IPS DF 6.9 (cell line): Measurements from ENCODE around the gene VPS26B.

Source experiments
- DNase-seq: peaks from one replicate; pipeline ENCODE4 v3.0.0-alpha.2; 2013; ENCODE audit warnings: low read depth, low spot score
- H3K27ac ChIP-seq: one replicate; pipeline ENCODE4 v1.5.1; 2013; ENCODE audit warnings: low read length, control low read depth
- H3K27me3 ChIP-seq: 2 replicates; pipeline ENCODE4 v1.6.1; 2013; ENCODE audit warnings: mild to moderate bottlenecking, low read length; ENCODE audit not compliant: control insufficient read depth, insufficient read depth
- H3K36me3 ChIP-seq: 2 replicates; pipeline ENCODE4 v1.6.1; 2013; ENCODE audit warnings: low read length; ENCODE audit not compliant: control insufficient read depth, insufficient read depth
- H3K4me1 ChIP-seq: 2 replicates; pipeline ENCODE4 v1.6.1; 2013; ENCODE audit warnings: low read length; ENCODE audit not compliant: control insufficient read depth, insufficient read depth
- H3K4me3 ChIP-seq: 2 replicates; pipeline ENCODE4 v1.5.1; 2013; ENCODE audit warnings: mild to moderate bottlenecking, low read length
- H3K9me3 ChIP-seq: 2 replicates; pipeline ENCODE4 v1.6.1; 2013; ENCODE audit warnings: low read length, inconsistent platforms; ENCODE audit not compliant: control insufficient read depth, insufficient read depth
- WGBS: extraction: QIAGEN DNeasy Blood & Tissue Kit; methylation state at CpG from one replicate; pipeline ENCODE4 v1.1.7; 2013; ENCODE audit warnings: mixed read lengths, missing lambda C conversion rate; ENCODE audit not compliant: insufficient read length, insufficient coverage; 5-methylcytosine and 5-hydroxymethylcytosine counted together

The VPS26B gene

GRCh38 chr11:134231958-134232659, 7.6 kb downstream of the VPS26B start:
- no peaks in the 10 kb centered on the region for H3K4me1 ChIP-seq
- H3K27me3 ChIP-seq: no peaks in the 10 kb centered on the region
- no CpG with 5 or more reads among the region's 10 CpGs for WGBS
- H3K4me3 ChIP-seq: no peak overlapping the region
- H3K27ac ChIP-seq: no peak overlapping the region
- no peaks in the 10 kb centered on the region for H3K36me3 ChIP-seq
- no peak for DNase-seq
- H3K9me3 ChIP-seq: no peaks in the 10 kb centered on the region

GRCh38 chr11:134233729-134234179, 9.3 kb downstream of the VPS26B start:
- Histone ChIP-seq H3K4me1 (no peaks in the 10 kb centered on the region), H3K36me3 (no peaks in the 10 kb centered on the region), H3K27ac (no peak overlapping the region), H3K4me3 (no peak overlapping the region), H3K9me3 (no peaks in the 10 kb centered on the region), H3K27me3 (no peaks in the 10 kb centered on the region)
- no CpG with 5 or more reads among the region's 4 CpGs for WGBS
- DNase-seq: no peak

GRCh38 chr11:134235399-134235798, 10.9 kb downstream of the VPS26B start:
- Histone ChIP-seq H3K4me1 (no peaks in the 10 kb centered on the region), H3K9me3 (no peaks in the 10 kb centered on the region), H3K27me3 (no peaks in the 10 kb centered on the region), H3K4me3 (no peak overlapping the region), H3K36me3 (no peaks in the 10 kb centered on the region), H3K27ac (no peak overlapping the region)
- DNase-seq: no peak
- WGBS: no CpG with 5 or more reads among the region's 3 CpGs

GRCh38 chr11:134236834-134237556, 12.5 kb downstream of the VPS26B start:
- Histone ChIP-seq H3K4me1 (no peaks in the 10 kb centered on the region), H3K9me3 (no peaks in the 10 kb centered on the region), H3K27ac (no peak overlapping the region), H3K4me3 (no peak overlapping the region), H3K27me3 (no peaks in the 10 kb centered on the region), H3K36me3 (0 out of 2 replicates have a peak, but pooled peaks cover 2% of the 10 kb centered on the region)
- 100% methylated on average over 1 of the region's 7 CpGs for WGBS
- DNase-seq: no peak

- no peaks in the 10 kb centered on the region for H3K27me3 ChIP-seq
- no peak overlapping the region for H3K4me3 ChIP-seq
- no peak for DNase-seq
- H3K27ac ChIP-seq: no peak overlapping the region
- 0 out of 2 replicates have a peak, but pooled peaks cover 2% of the 10 kb centered on the region for H3K36me3 ChIP-seq
- no peaks in the 10 kb centered on the region for H3K9me3 ChIP-seq
- H3K4me1 ChIP-seq: no peaks in the 10 kb centered on the region
- WGBS: no CpG with 5 or more reads among the region's 11 CpGs
Measured at GRCh38 chr11:134237557-134237922, 13.1 kb downstream of the VPS26B start.

- 0 out of 2 replicates have a peak, but pooled peaks cover 2% of the 10 kb centered on the region for H3K36me3 ChIP-seq
- no peak for DNase-seq
Measured at GRCh38 chr11:134238956-134239355, 14.5 kb downstream of the VPS26B start.

GRCh38 chr11:134240592-134240991, 16.1 kb downstream of the VPS26B start:
- H3K9me3 ChIP-seq: no peaks in the 10 kb centered on the region
- DNase-seq: no peak
- no peaks in the 10 kb centered on the region for H3K4me1 ChIP-seq
- H3K36me3 ChIP-seq: 0 out of 2 replicates have a peak, but pooled peaks cover 5% of the 10 kb centered on the region
- H3K4me3 ChIP-seq: no peak overlapping the region
- H3K27me3 ChIP-seq: no peaks in the 10 kb centered on the region
- no CpG with 5 or more reads among the region's 6 CpGs for WGBS
- H3K27ac ChIP-seq: no peak overlapping the region

More at GRCh38 chr11:134238956-134239355, 14.5 kb downstream of the VPS26B start:
- H3K4me3 ChIP-seq: no peak overlapping the region
- H3K27ac ChIP-seq: no peak overlapping the region
- H3K4me1 ChIP-seq: no peaks in the 10 kb centered on the region
- H3K9me3 ChIP-seq: no peaks in the 10 kb centered on the region
- WGBS: no CpG with 5 or more reads among the region's 5 CpGs
- no peaks in the 10 kb centered on the region for H3K27me3 ChIP-seq

GRCh38 chr11:134242376-134242775, 17.9 kb downstream of the VPS26B start:
- WGBS: no CpG with 5 or more reads among the region's 9 CpGs
- DNase-seq: no peak
- Histone ChIP-seq H3K27me3 (no peaks in the 10 kb centered on the region), H3K36me3 (0 out of 2 replicates have a peak, but pooled peaks cover 5% of the 10 kb centered on the region), H3K4me1 (no peaks in the 10 kb centered on the region), H3K4me3 (no peak overlapping the region), H3K9me3 (no peaks in the 10 kb centered on the region), H3K27ac (no peak overlapping the region)

- H3K4me3 ChIP-seq: no peak overlapping the region
- no peaks in the 10 kb centered on the region for H3K27me3 ChIP-seq
- peaks cover 8% of the 10 kb centered on the region; the same call in 1 of the 2 replicates for H3K36me3 ChIP-seq
- H3K27ac ChIP-seq: no peak overlapping the region
- no peaks in the 10 kb centered on the region for H3K9me3 ChIP-seq
- WGBS: no CpG with 5 or more reads among the region's 4 CpGs
- DNase-seq: no peak
- no peaks in the 10 kb centered on the region for H3K4me1 ChIP-seq
Measured at GRCh38 chr11:134243913-134244312, 19.4 kb downstream of the VPS26B start.

- no CpG with 5 or more reads among the region's 7 CpGs for WGBS
Measured at GRCh38 chr11:134244593-134244992, 20.1 kb downstream of the VPS26B start.

More at GRCh38 chr11:134244593-134244992, 20.1 kb downstream of the VPS26B start:
- Histone ChIP-seq H3K4me3 (no peak overlapping the region), H3K27ac (no peak overlapping the region), H3K27me3 (no peaks in the 10 kb centered on the region), H3K4me1 (no peaks in the 10 kb centered on the region), H3K36me3 (peaks cover 8% of the 10 kb centered on the region; the same call in 1 of the 2 replicates), H3K9me3 (no peaks in the 10 kb centered on the region)
- no peak for DNase-seq
